Muscle layer of duodenum (tissue), 2 donors: ENCODE data around the gene CEP192.

Source experiments
- H3K27ac ChIP-seq: one replicate; pipeline ENCODE4 v1.7.0; 2013; ENCODE audit warnings: mild to moderate bottlenecking, low read length
- H3K27me3 ChIP-seq: one replicate; pipeline ENCODE4 v1.7.0; 2013; ENCODE audit warnings: low read depth, mild to moderate bottlenecking, control low read depth, low read length
- H3K36me3 ChIP-seq, 2 donors: one replicate each; pipeline ENCODE4 v1.7.0; 2013; ENCODE audit warnings: low read length in 2 of 2, control low read depth in 1 of 2, mild to moderate bottlenecking in 1 of 2; ENCODE audit not compliant: insufficient read depth in 2 of 2, control insufficient read depth in 1 of 2
- H3K4me1 ChIP-seq, 2 donors: one replicate each; pipeline ENCODE4 v1.7.0; 2013; ENCODE audit warnings: low read length in 2 of 2, mild to moderate bottlenecking in 2 of 2, control low read depth in 1 of 2, moderate library complexity in 1 of 2; ENCODE audit not compliant: insufficient read depth in 2 of 2, control insufficient read depth in 1 of 2
- H3K4me3 ChIP-seq, 2 donors: one replicate each; pipeline ENCODE4 v1.7.0; 2013; ENCODE audit warnings: low read length in 2 of 2, low read depth in 1 of 2, mild to moderate bottlenecking in 1 of 2
- H3K9me3 ChIP-seq, 2 donors: one replicate each; pipeline ENCODE4 v1.7.0; 2013; ENCODE audit warnings: low read length in 2 of 2, control low read depth in 1 of 2, mild to moderate bottlenecking in 1 of 2; ENCODE audit not compliant: control insufficient read depth in 1 of 2
- donor health status: healthy.

The CEP192 gene

DNA sequence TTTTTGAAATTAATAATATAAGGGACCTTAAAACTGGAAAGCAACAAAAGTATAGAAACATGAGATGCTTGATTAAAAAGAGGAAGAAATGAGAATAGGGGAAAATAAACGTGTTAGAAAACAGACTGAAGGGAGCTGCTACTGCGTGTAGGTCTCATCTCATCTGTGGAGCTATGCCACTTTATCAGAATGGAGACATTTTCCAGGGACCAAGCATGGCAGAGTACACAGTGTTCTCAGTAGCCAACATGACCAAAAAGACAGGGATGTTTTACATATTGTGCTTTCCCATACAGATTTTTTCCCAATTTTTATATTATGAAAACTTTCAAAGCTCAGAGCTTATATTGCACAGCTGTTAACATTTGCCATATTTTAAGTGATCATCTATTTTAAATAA lies 23.1 kb downstream of the CEP192 start:
- Histone ChIP-seq H3K9me3 (no peaks in the 10 kb centered on the region), H3K27me3 (no peaks in the 10 kb centered on the region), H3K4me1 (no peaks in the 10 kb centered on the region), H3K27ac (no peak overlapping the region), H3K4me3 (no peak overlapping the region), H3K36me3 (peaks cover 48 to 55% of the 10 kb centered on the region in 2 donors)

DNA sequence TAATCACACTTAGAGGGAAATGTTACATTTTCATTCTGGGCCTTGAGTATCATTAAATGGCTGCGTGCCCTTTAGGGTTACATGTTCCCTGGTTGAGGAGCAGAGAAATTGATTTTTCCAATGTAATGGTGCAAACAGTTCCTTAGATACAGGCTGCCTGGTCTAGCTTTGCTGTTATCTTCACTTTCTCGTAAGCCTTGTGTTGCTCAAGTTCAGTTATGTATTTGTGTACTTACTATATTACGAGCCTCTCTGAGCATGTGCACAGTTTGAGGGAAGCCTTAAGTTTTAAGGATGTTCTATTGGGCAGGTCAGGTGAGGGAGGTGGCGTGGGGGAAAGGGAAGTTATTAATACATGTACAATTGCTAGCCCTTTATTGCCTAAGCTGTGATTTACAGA lies 23.7 kb downstream of the CEP192 start:
- H3K4me3 ChIP-seq, result no peak overlapping the region
- H3K9me3 ChIP-seq, result no peaks in the 10 kb centered on the region
- peaks cover 48 to 55% of the 10 kb centered on the region in 2 donors for H3K36me3 ChIP-seq
- H3K4me1 ChIP-seq, result no peaks in the 10 kb centered on the region
- H3K27me3 ChIP-seq, result no peaks in the 10 kb centered on the region
- H3K27ac ChIP-seq, result no peak overlapping the region

- H3K36me3 ChIP-seq, result peaks cover 50 to 61% of the 10 kb centered on the region in 2 donors
Measured at GRCh38 chr18:13017247-13017875, 26.2 kb downstream of the CEP192 start.

DNA sequence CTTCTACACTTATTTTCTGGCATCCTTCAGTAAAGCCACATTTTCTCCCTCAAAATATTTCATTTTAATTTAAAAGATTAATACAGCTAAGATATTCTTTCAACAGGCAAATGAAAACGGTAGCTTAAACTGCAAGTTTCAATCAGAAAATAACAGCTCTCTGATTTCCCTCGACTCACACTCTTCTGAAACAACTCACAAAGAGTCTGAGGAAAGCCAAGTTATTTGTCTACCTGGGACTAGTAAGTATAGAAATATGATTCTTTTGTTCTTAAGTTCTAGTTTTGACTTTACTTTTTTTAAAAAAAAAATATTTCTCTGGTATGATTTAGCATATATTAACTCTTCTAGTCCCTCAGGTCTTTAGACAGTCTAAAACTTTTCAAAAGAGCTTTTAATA lies 27.2 kb downstream of the CEP192 start:
- H3K36me3 ChIP-seq, result peaks cover 41 to 63% of the 10 kb centered on the region in 2 donors
- H3K27ac ChIP-seq, result no peak overlapping the region
- H3K27me3 ChIP-seq, result no peaks in the 10 kb centered on the region
- H3K4me1 ChIP-seq, result no peaks in the 10 kb centered on the region
- H3K9me3 ChIP-seq, result peaks cover 0 to 6% of the 10 kb centered on the region in 2 donors
- no peak overlapping the region for H3K4me3 ChIP-seq

More at GRCh38 chr18:13017247-13017875, 26.2 kb downstream of the CEP192 start:
- no peak overlapping the region for H3K27ac ChIP-seq
- no peaks in the 10 kb centered on the region for H3K4me1 ChIP-seq
- no peaks in the 10 kb centered on the region for H3K27me3 ChIP-seq
- H3K4me3 ChIP-seq, result no peak overlapping the region
- peaks cover 0 to under 1% of the 10 kb centered on the region in 2 donors for H3K9me3 ChIP-seq

- H3K27ac ChIP-seq, result no peak overlapping the region
- peaks cover 0 to 6% of the 10 kb centered on the region in 2 donors for H3K9me3 ChIP-seq
- H3K4me1 ChIP-seq, result no peaks in the 10 kb centered on the region
- H3K36me3 ChIP-seq, result peaks cover 36 to 71% of the 10 kb centered on the region in 2 donors
- H3K27me3 ChIP-seq, result no peaks in the 10 kb centered on the region
- no peak overlapping the region for H3K4me3 ChIP-seq
Measured at GRCh38 chr18:13019301-13019700, 28.1 kb downstream of the CEP192 start.

- H3K9me3 ChIP-seq, result peaks cover 0 to 6% of the 10 kb centered on the region in 2 donors
- H3K36me3 ChIP-seq, result peaks cover 25 to 47% of the 10 kb centered on the region in 2 donors
- no peaks in the 10 kb centered on the region for H3K27me3 ChIP-seq
- no peak overlapping the region for H3K4me3 ChIP-seq
- no peak overlapping the region for H3K27ac ChIP-seq
- no peaks in the 10 kb centered on the region for H3K4me1 ChIP-seq
Measured at GRCh38 chr18:13022644-13023043, 31.5 kb downstream of the CEP192 start.

DNA sequence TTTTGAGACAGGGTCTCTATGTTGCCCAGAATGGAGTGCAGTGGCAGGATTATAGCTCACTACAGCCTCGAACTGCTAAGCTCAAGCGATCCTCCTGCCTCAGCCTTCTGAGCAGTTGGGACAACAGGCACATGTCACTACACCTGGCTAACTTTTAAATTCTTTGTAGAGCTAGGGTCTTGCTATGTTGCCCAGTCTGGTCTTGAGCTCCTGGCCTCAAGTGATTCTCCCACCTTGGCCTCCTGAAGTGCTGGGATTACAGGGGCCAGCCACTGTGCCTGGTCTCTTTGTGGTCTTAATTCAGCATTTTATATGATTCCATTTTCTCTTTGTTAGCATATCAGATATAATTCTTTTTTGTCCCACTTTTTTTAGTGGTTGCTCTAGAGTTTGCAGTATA lies 34.1 kb downstream of the CEP192 start:
- Histone ChIP-seq H3K4me1 (no peaks in the 10 kb centered on the region), H3K9me3 (peaks cover 0 to 6% of the 10 kb centered on the region in 2 donors), H3K4me3 (no peak overlapping the region), H3K27me3 (no peaks in the 10 kb centered on the region), H3K27ac (no peak overlapping the region), H3K36me3 (peaks cover 26 to 40% of the 10 kb centered on the region in 2 donors)

DNA sequence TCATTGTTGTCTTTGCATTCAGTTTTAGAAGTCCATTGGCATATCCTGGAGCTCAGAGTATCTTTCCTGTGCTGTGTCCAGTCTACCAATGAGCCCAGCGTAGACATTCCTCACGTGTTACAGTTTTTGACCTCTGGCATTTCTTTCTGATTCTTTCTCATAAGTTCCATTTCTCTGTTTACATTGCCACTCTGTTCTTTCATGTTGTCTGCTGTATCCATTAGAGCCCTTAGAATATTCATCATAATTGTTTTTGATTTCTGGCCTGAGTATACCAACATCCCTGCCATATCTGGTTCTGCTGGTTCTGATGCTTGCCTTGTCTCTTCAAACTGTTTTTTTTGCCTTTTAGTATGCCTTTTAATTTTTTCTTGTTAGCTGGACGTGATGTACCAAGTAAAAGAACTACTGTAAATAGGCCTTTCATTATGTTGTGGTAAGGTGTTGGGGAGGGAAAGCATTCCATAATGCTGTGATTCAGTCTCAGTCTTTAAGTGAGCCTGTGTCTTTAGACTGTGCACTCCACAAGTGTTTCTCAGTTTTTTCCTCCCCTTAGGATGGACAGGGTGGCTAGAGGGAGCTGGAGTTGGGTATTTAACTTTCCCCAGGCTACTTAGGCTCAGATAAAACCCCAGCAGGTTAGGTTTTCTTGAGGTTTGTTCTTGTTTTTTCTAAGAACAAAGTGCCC lies 35.6 kb downstream of the CEP192 start:
- Histone ChIP-seq H3K4me3 (no peak overlapping the region), H3K4me1 (no peaks in the 10 kb centered on the region), H3K27me3 (no peaks in the 10 kb centered on the region), H3K9me3 (peaks cover 0 to 6% of the 10 kb centered on the region in 2 donors), H3K36me3 (peaks cover 32 to 39% of the 10 kb centered on the region in 2 donors), H3K27ac (no peak overlapping the region)

DNA sequence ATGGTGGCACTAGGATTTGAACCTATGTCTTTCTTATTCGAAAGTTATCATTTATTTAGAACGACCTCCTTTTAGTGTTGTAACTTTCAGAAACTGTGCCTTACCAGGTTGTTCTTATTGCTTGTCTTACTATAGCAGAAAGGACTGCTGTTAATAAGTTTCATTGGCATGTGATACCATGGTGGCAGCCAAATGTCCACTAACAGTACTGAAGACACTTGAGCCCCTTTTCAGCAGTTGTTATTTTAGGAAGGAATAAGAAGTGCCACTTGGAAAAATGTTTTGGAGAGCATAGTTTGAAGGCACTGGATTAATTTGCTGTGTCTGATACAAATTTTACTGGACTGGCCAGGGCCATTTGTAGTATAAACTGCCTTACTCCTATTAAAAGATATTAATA lies 37.7 kb downstream of the CEP192 start:
- H3K27ac ChIP-seq, result no peak overlapping the region
- H3K27me3 ChIP-seq, result no peaks in the 10 kb centered on the region
- peaks cover 42 to 43% of the 10 kb centered on the region in 2 donors for H3K36me3 ChIP-seq
- no peaks in the 10 kb centered on the region for H3K9me3 ChIP-seq
- H3K4me3 ChIP-seq, result no peak overlapping the region
- no peaks in the 10 kb centered on the region for H3K4me1 ChIP-seq

- Histone ChIP-seq H3K9me3 (no peaks in the 10 kb centered on the region), H3K4me1 (no peaks in the 10 kb centered on the region), H3K36me3 (peaks cover 34 to 39% of the 10 kb centered on the region in 2 donors), H3K27ac (no peak overlapping the region), H3K4me3 (no peak overlapping the region), H3K27me3 (no peaks in the 10 kb centered on the region)
Measured at GRCh38 chr18:13032173-13032572, 41.0 kb downstream of the CEP192 start.

- no peaks in the 10 kb centered on the region for H3K9me3 ChIP-seq
- H3K4me1 ChIP-seq, result no peaks in the 10 kb centered on the region
- peaks cover 24 to 28% of the 10 kb centered on the region in 2 donors for H3K36me3 ChIP-seq
- no peak overlapping the region for H3K27ac ChIP-seq
- H3K4me3 ChIP-seq, result no peak overlapping the region
- no peaks in the 10 kb centered on the region for H3K27me3 ChIP-seq
Measured at GRCh38 chr18:13035249-13035914, 44.2 kb downstream of the CEP192 start.
